ENCODE measurements around the gene ECT2.
"Not testable (repeated sequence)": the region's sequence is repeated elsewhere in the genome, so short reads cannot be mapped to it uniquely, and the experiment has no call there.

ECT2 gene

DNA sequence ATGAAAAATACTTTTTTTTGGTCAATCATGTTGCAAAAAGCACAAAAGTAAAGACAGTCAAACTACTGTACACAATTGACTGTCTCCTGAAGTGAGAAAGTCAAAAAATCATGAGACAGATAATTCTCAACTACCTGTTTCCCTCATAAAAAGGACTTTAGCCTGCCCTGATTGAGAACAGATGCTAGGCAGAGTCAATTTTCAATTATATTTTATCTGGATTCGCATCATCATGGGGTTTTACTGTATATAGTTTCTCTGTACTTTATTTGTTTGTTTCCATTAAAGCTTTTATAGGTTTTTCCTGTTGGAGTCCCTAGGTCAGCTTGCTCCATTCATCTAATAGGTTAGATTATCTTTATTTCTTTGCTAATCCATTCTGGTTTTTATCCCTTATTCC, 53.8 kb downstream of the ECT2 start:
- peaks cover 50% of the 10 kb centered on the region for H3K36me3 ChIP-seq (ENCODE audit: insufficient read depth, low read length)
- H3K9me3 ChIP-seq (ENCODE audit: low read length) = no peaks in the 10 kb centered on the region
- no peaks in the 10 kb centered on the region for H3K27me3 ChIP-seq (ENCODE audit: insufficient read depth, low read length)
- H2AFZ ChIP-seq (ENCODE audit: low read depth, low read length) = no peak overlapping the region
- H3K4me3 ChIP-seq (ENCODE audit: low read length) = no peak overlapping the region
- H3K4me1 ChIP-seq (ENCODE audit: insufficient read depth, low read length) = no peaks in the 10 kb centered on the region

DNA sequence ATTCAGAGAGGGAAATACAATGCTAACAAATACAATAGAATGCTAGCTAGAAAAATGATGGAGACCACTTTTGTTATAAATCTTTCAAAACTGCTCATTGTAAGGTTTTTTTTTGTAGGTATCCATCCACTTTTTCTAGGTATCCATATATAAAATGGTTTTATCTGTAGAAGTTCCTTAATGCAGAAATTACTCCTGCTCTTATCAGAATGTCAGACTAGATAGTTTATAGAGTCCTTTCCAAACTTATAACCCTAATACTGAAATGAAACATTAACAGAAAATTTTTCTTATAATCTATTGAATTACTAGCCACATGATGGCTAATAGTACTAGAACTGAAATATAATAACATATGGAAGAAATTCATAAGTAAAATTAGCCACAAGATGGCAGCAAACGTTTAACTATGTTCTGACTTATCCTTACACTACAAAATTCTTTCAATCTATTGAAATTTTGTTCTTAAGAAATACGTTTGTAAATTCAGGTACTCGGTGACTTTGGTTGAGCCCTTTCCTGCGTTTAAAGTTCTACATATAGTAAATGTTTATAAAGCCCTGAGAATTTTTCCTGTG, 58.5 kb downstream of the ECT2 start:
- Histone ChIP-seq H3K4me1 (ENCODE audit: insufficient read depth, low read length) (no peaks in the 10 kb centered on the region), H3K4me3 (ENCODE audit: low read length) (no peak overlapping the region), H3K9me3 (ENCODE audit: low read length) (no peaks in the 10 kb centered on the region), H2AFZ (ENCODE audit: low read depth, low read length) (no peak overlapping the region), H3K36me3 (ENCODE audit: insufficient read depth, low read length) (peaks cover 42% of the 10 kb centered on the region), H3K27me3 (ENCODE audit: insufficient read depth, low read length) (no peaks in the 10 kb centered on the region)

DNA sequence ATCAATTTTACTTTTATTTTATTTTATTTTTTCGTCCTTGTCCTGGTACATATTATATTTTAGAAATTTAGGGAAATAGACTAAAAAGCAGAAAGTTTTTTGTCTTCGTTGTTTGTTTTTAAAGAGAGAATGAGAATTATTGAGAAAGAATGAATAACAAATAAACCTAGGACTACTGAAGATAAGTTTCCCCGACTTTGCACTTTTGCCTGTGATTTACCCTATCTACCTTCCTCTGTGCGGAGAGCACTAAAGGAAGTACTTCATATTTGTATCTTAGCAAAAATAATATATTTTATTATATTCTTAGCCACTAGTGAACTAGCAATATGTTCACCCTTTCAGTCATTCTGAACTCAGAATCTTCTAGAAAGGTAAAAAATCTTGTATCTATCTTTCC, 60.6 kb downstream of the ECT2 start:
- Histone ChIP-seq H3K4me1 (ENCODE audit: insufficient read depth, low read length) (no peaks in the 10 kb centered on the region), H3K36me3 (ENCODE audit: insufficient read depth, low read length) (peaks cover 42% of the 10 kb centered on the region), H3K27me3 (ENCODE audit: insufficient read depth, low read length) (no peaks in the 10 kb centered on the region), H2AFZ (ENCODE audit: low read depth, low read length) (no peak overlapping the region), H3K4me3 (ENCODE audit: low read length) (no peak overlapping the region), H3K9me3 (ENCODE audit: low read length) (no peaks in the 10 kb centered on the region)

DNA sequence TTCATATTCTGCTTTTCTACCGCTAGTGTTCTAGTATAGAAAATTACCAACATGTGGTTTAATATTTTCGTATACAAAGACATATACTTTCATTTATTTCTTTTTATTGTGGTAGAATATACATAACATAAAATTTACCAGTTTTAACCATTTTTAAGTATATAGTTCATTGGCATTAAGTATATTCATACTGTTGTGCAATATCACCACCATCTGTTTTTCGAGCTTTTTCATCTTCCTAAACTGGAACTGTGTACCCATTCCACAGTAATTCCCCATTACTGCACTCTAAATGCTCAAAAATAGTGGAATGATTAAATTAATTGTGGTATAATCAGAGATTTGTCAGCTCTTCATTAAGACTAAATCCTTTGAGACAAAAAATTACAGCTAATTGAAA, 62.9 kb downstream of the ECT2 start:
- no peaks in the 10 kb centered on the region for H3K9me3 ChIP-seq (ENCODE audit: low read length)
- H2AFZ ChIP-seq (ENCODE audit: low read depth, low read length) = no peak overlapping the region
- no peaks in the 10 kb centered on the region for H3K27me3 ChIP-seq (ENCODE audit: insufficient read depth, low read length)
- no peaks in the 10 kb centered on the region for H3K4me1 ChIP-seq (ENCODE audit: insufficient read depth, low read length)
- peaks cover 35% of the 10 kb centered on the region for H3K36me3 ChIP-seq (ENCODE audit: insufficient read depth, low read length)
- H3K4me3 ChIP-seq (ENCODE audit: low read length) = no peak overlapping the region

DNA sequence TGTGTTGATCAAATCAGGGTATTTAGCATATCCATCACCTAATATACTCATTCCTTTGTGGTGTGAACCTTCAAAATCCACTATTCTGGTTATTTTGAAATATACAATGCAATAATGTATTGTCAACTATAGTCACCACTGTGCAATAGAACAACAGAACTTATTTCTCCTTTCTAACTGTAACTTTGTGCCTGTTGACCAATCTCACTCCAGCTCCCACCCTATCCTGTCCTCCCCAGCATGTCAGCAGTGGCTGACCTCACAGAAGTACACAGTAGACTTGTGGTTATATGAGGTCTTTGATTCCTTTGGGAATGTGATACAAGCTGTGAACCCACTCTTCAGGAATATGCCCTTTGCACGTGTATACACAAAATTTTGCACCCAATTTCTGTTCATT, 64.2 kb downstream of the ECT2 start:
- Histone ChIP-seq H3K4me3 (ENCODE audit: low read length) (no peak overlapping the region), H3K36me3 (ENCODE audit: insufficient read depth, low read length) (peaks cover 34% of the 10 kb centered on the region), H2AFZ (ENCODE audit: low read depth, low read length) (no peak overlapping the region), H3K27me3 (ENCODE audit: insufficient read depth, low read length) (no peaks in the 10 kb centered on the region), H3K4me1 (ENCODE audit: insufficient read depth, low read length) (no peaks in the 10 kb centered on the region), H3K9me3 (ENCODE audit: low read length) (no peaks in the 10 kb centered on the region)

DNA sequence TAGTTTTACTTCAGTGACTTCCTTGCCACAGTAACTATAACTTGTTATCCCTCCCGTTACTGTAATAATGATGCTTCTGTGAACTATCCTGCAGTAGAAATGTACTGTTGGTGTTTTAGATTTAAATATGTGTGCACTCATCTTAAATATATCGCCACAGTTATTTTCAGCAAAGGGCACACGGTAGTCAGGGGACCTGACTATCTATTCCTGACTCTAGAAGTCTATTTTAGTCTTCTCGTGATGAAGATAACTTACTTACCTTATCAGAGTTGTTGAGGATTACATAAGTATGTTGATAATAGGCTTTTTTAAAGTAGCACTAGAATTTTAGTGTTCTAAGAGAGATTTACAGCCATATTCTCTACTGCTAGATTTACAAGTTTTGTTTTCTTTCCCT, 65.3 kb downstream of the ECT2 start:
- no peaks in the 10 kb centered on the region for H3K9me3 ChIP-seq (ENCODE audit: low read length)
- no peaks in the 10 kb centered on the region for H3K27me3 ChIP-seq (ENCODE audit: insufficient read depth, low read length)
- H3K4me1 ChIP-seq (ENCODE audit: insufficient read depth, low read length) = no peaks in the 10 kb centered on the region
- peaks cover 39% of the 10 kb centered on the region for H3K36me3 ChIP-seq (ENCODE audit: insufficient read depth, low read length)
- no peak overlapping the region for H2AFZ ChIP-seq (ENCODE audit: low read depth, low read length)
- no peak overlapping the region for H3K4me3 ChIP-seq (ENCODE audit: low read length)

DNA sequence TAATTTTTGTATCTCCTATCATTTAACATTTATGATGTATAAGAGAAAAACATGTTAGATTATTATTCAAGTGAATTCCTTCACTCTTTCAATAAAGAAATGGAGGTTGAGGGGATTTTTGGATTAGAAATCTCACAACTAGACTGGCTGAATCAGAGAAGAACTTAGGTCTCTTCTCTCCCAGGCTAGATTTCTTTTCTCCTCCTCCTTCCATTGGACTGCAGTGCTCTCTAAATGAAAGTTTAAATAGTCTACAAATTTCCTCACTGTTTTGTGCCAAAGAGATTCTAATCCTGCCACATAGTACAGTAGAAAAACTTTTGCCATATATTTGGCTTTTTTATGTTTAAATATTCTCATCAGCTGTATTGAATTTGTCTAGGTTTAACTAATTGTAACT, 65.8 kb downstream of the ECT2 start:
- Histone ChIP-seq H3K4me1 (ENCODE audit: insufficient read depth, low read length) (no peaks in the 10 kb centered on the region), H2AFZ (ENCODE audit: low read depth, low read length) (no peak overlapping the region), H3K9me3 (ENCODE audit: low read length) (no peaks in the 10 kb centered on the region), H3K27me3 (ENCODE audit: insufficient read depth, low read length) (no peaks in the 10 kb centered on the region), H3K4me3 (ENCODE audit: low read length) (no peak overlapping the region), H3K36me3 (ENCODE audit: insufficient read depth, low read length) (peaks cover 39% of the 10 kb centered on the region)

DNA sequence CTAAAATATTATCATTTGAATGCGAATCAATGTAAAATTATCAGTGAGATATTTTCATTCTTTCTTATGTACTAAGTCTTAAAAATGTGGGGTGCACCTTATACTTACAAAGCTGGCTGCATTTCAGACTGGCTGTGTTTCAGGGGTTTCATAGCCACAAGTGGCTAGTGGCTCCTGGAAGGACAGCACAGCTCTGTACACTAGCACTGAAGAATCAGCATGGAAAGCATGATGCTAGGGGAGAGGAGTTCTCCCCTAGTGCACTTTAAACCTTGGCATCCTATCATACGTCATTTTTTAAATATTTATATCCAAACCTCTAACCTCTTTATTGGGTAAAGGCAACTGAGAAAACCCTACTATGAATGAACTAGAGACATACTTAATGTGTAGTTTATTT, 66.4 kb downstream of the ECT2 start:
- Histone ChIP-seq H3K27me3 (ENCODE audit: insufficient read depth, low read length) (no peaks in the 10 kb centered on the region), H3K9me3 (ENCODE audit: low read length) (no peaks in the 10 kb centered on the region), H3K4me3 (ENCODE audit: low read length) (no peak overlapping the region), H3K36me3 (ENCODE audit: insufficient read depth, low read length) (peaks cover 44% of the 10 kb centered on the region), H2AFZ (ENCODE audit: low read depth, low read length) (no peak overlapping the region), H3K4me1 (ENCODE audit: insufficient read depth, low read length) (no peaks in the 10 kb centered on the region)

DNA sequence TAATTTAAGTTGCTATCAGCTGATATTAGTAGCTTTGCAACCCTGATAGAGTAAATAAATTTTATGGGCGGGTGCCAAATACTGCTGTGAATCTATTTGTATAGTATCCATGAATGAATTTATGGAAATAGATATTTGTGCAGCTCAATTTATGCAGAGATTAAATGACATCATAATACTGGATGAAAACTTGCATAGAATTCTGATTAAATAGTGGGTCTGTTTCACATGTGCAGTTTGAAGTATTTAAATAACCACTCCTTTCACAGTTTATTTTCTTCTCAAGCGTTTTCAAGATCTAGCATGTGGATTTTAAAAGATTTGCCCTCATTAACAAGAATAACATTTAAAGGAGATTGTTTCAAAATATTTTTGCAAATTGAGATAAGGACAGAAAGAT, 70.0 kb downstream of the ECT2 start:
- no peaks in the 10 kb centered on the region for H3K4me1 ChIP-seq (ENCODE audit: insufficient read depth, low read length)
- peaks cover 35% of the 10 kb centered on the region for H3K36me3 ChIP-seq (ENCODE audit: insufficient read depth, low read length)
- H2AFZ ChIP-seq (ENCODE audit: low read depth, low read length) = no peak overlapping the region
- no peaks in the 10 kb centered on the region for H3K9me3 ChIP-seq (ENCODE audit: low read length)
- no peak overlapping the region for H3K4me3 ChIP-seq (ENCODE audit: low read length)
- H3K27me3 ChIP-seq (ENCODE audit: insufficient read depth, low read length) = no peaks in the 10 kb centered on the region

DNA sequence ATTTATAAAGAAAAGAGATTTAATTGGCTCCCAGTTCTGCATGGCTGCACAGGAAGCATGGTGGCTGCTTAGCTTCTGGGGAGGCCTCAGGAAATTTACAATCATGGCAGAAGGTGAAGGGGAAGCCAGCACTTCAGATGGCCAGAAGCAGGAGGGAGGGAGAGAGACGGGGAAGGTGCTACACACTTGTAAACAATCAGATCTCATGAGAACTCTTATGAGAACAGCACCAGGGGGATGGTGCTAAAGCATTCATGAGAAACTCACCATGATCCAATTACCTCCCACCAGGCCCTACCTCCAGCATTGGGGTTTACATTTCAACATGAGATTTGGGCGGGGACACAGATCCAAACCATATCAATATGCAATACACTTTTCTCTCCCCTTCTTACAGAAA, 73.7 kb downstream of the ECT2 start:
- H3K4me3 ChIP-seq (ENCODE audit: low read length) = no peak overlapping the region
- no peak overlapping the region for H2AFZ ChIP-seq (ENCODE audit: low read depth, low read length)
- peaks cover 18% of the 10 kb centered on the region for H3K36me3 ChIP-seq (ENCODE audit: insufficient read depth, low read length)
- no peaks in the 10 kb centered on the region for H3K4me1 ChIP-seq (ENCODE audit: insufficient read depth, low read length)
- no peaks in the 10 kb centered on the region for H3K27me3 ChIP-seq (ENCODE audit: insufficient read depth, low read length)
- peaks cover 4% of the 10 kb centered on the region for H3K9me3 ChIP-seq (ENCODE audit: low read length)

DNA sequence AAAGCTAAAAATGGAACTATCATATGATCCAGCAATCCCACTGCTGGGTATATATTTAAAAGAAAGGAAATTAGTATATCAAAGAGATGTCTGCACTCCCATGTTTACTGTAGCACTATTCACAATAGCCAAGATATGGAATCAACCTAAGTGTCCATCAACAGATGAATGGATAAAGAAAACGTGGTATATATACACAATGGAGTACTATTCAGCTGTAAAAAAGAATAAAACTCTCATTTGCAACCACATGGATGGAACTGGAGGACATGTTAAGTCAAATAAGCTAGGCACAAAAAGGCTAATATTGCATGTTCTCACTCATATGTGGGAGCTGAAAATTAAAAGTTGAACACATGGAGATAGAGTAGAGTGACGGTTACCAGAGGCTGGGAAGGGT, 76.7 kb downstream of the ECT2 start:
- H3K36me3 ChIP-seq (ENCODE audit: insufficient read depth, low read length); H3K9me3 ChIP-seq (ENCODE audit: low read length); H3K4me3 ChIP-seq (ENCODE audit: low read length); H2AFZ ChIP-seq (ENCODE audit: low read depth, low read length); H3K4me1 ChIP-seq (ENCODE audit: insufficient read depth, low read length); H3K27me3 ChIP-seq (ENCODE audit: insufficient read depth, low read length): not testable (repeated sequence)

DNA sequence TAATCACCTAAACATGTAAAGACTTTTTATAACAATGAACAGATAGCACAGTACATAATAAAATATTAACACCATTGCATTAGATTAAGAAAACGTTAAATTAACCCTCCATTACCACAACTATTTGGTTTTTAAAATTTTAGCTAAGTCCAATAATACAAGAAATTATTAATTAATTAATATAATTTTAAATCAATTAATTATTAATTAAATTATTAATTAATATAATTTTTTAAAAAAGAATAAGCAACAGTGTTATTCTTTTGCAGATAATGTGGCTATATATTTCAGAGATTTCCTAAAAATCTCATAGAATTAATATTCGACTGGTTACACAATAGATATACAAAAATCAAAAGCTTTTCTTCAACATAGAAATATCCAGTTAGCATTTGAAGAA, 82.5 kb downstream of the ECT2 start:
- Histone ChIP-seq H3K9me3 (ENCODE audit: low read length) (no peaks in the 10 kb centered on the region), H3K4me3 (ENCODE audit: low read length) (no peak overlapping the region), H3K4me1 (ENCODE audit: insufficient read depth, low read length) (no peaks in the 10 kb centered on the region), H3K27me3 (ENCODE audit: insufficient read depth, low read length) (no peaks in the 10 kb centered on the region), H2AFZ (ENCODE audit: low read depth, low read length) (no peak overlapping the region), H3K36me3 (ENCODE audit: insufficient read depth, low read length) (no peaks in the 10 kb centered on the region)

DNA sequence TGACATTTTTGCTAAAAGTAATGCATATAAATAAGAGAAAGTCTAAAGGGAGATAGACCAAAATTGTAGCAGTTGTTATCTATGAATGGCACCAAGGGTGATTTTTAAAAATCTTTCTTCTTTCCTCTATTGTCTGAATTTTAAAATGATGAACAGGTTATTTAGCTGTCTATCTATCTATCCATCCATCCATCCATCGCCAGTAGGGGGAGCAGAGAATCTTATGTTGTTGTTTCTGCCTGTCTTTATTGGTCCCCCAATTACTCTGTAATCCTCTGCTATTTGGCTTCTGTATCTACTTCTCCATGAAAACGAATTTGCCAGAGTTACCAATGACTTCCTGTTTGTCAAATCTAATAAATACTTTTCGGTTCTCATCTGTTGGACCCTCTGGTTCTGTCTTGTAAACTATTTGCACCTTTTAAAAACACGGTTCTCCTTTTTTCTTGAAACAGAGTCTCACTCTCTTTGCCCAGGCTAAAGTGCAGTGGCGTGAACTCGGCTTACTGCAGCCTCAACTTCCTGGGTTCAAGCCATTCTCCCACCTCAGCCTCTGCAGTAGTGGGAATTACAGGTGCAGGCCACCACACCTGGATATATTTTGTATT, 86.0 kb downstream of the ECT2 start:
- Histone ChIP-seq H3K27me3 (ENCODE audit: insufficient read depth, low read length) (no peaks in the 10 kb centered on the region), H3K4me1 (ENCODE audit: insufficient read depth, low read length) (no peaks in the 10 kb centered on the region), H3K9me3 (ENCODE audit: low read length) (no peaks in the 10 kb centered on the region), H3K36me3 (ENCODE audit: insufficient read depth, low read length) (no peaks in the 10 kb centered on the region), H3K4me3 (ENCODE audit: low read length) (no peak overlapping the region), H2AFZ (ENCODE audit: low read depth, low read length) (no peak overlapping the region)

DNA sequence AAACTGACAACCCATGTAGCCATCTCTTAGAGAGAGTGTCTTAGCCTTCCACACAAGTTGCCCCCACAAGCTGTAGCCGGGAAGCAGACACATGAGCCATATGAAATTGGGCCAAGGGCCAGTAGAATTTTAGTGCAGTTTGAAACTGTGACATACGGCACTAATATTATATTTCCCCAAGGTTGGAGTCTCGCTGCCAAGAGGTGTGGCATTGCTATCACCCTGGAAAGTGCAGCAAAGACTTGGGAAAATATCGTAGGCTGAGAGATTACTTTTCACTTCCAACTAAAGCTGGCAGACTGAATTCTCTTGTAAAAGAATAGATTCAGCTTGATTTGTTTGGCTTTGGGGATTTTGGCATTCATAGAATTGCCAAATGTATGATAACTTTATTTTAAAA, 89.2 kb downstream of the ECT2 start:
- no peak overlapping the region for H3K4me3 ChIP-seq (ENCODE audit: low read length)
- H3K27me3 ChIP-seq (ENCODE audit: insufficient read depth, low read length) = no peaks in the 10 kb centered on the region

More for the DNA sequence above, 89.2 kb downstream of the ECT2 start:
- Histone ChIP-seq H3K36me3 (ENCODE audit: insufficient read depth, low read length) (no peaks in the 10 kb centered on the region), H2AFZ (ENCODE audit: low read depth, low read length) (no peak overlapping the region), H3K4me1 (ENCODE audit: insufficient read depth, low read length) (no peaks in the 10 kb centered on the region), H3K9me3 (ENCODE audit: low read length) (no peaks in the 10 kb centered on the region)
